ENCODE measurements around the gene PITPNM3. TPM values are rescaled to one million over a fixed set of nuclear protein-coding genes. Genes with fewer than 3 reads are reported as not detected.

The PITPNM3 gene
- total RNA-seq, 4 donors from 2014 or later: 12.7 to 51.6 (median 29.7) TPM

DNA sequence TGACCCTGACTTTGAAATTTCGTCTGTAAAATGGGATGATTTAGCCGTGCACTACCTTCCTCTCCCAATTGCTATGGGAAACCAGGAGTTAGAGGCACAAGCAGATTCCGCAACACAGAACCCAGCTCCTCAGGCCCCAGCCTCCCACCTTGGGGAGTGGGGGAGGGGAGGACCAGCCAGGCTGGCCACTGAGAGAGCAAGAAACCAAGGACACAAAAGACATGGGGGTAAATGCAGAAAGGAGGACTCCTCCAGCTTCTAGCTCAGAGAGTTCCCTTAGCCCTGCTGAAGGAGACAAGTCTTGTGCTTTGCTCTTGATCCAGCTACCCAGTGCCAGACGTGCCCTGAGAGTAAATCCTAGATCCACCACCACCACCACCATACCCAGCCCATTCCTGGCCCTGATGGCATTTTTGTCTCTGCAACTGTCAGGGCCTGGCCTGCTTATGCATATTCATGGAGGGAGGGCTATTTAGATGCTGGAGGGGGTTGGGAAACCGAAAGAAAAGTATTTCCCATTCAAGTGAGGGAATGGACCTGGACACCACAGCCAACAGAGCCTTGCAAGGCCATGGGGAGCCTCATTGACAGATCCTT, 25.9 kb downstream of the PITPNM3 start:
- WGBS, 2 donors (ENCODE audit: low coverage in 1 of 2): 79 to 96% methylated on average over 3 to 5 of the region's 5 CpGs
- in situ Hi-C loops (cut with MboI; ENCODE audit: low pct_ligation_motif_present in 1 of 4, low pct_unique_long_range_greater_than_20kb in 1 of 4, low sequenced_read_pairs in 3 of 4) (no loop called here), intact Hi-C loops (cut with DNase I; ENCODE audit: low total_unique reads) (no loop called here)
- Histone ChIP-seq H3K4me3 (no peak overlapping the region), H3K27ac (no peak overlapping the region), H3K27me3 (no peaks in the 10 kb centered on the region), H3K36me3 (no peaks in the 10 kb centered on the region), H3K9me3 (no peaks in the 10 kb centered on the region), H3K4me1 (no peaks in the 10 kb centered on the region)
- no peak for DNase-seq
- TF ChIP-seq, protein P1, sequence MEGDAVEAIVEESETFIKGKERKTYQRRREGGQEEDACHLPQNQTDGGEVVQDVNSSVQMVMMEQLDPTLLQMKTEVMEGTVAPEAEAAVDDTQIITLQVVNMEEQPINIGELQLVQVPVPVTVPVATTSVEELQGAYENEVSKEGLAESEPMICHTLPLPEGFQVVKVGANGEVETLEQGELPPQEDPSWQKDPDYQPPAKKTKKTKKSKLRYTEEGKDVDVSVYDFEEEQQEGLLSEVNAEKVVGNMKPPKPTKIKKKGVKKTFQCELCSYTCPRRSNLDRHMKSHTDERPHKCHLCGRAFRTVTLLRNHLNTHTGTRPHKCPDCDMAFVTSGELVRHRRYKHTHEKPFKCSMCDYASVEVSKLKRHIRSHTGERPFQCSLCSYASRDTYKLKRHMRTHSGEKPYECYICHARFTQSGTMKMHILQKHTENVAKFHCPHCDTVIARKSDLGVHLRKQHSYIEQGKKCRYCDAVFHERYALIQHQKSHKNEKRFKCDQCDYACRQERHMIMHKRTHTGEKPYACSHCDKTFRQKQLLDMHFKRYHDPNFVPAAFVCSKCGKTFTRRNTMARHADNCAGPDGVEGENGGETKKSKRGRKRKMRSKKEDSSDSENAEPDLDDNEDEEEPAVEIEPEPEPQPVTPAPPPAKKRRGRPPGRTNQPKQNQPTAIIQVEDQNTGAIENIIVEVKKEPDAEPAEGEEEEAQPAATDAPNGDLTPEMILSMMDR (IDR thresholded peaks at IDR 0.05): no peak
- TF ChIP-seq POLR2A (IDR thresholded peaks at IDR 0.05) (no peak), POLR2AphosphoS5 (IDR thresholded peaks at IDR 0.05) (no peak), EP300 (IDR thresholded peaks at IDR 0.05; ENCODE audit: low read depth) (no peak)

GRCh38 chr17:6528557-6528956, 27.8 kb downstream of the PITPNM3 start:
- DNase-seq: no peak
- in situ Hi-C loops (cut with MboI; ENCODE audit: low pct_ligation_motif_present in 1 of 4, low pct_unique_long_range_greater_than_20kb in 1 of 4, low sequenced_read_pairs in 3 of 4): no loop called here
- H3K27ac ChIP-seq: no peak overlapping the region
- no peak overlapping the region for H3K4me3 ChIP-seq
- 67 to 78% methylated on average over 1 to 3 of the region's 3 CpGs for WGBS, 2 donors (ENCODE audit: low coverage in 1 of 2)
- no peaks in the 10 kb centered on the region for H3K36me3 ChIP-seq
- no peaks in the 10 kb centered on the region for H3K4me1 ChIP-seq
- intact Hi-C loops (cut with DNase I; ENCODE audit: low total_unique reads): no loop called here
- H3K27me3 ChIP-seq: no peaks in the 10 kb centered on the region
- TF ChIP-seq, protein P1 (IDR thresholded peaks at IDR 0.05): no peak
- TF ChIP-seq POLR2A (IDR thresholded peaks at IDR 0.05): no peak
- no peak for TF ChIP-seq POLR2AphosphoS5 (IDR thresholded peaks at IDR 0.05)
- no peak for TF ChIP-seq EP300 (IDR thresholded peaks at IDR 0.05; ENCODE audit: low read depth)
- H3K9me3 ChIP-seq: no peaks in the 10 kb centered on the region

DNA sequence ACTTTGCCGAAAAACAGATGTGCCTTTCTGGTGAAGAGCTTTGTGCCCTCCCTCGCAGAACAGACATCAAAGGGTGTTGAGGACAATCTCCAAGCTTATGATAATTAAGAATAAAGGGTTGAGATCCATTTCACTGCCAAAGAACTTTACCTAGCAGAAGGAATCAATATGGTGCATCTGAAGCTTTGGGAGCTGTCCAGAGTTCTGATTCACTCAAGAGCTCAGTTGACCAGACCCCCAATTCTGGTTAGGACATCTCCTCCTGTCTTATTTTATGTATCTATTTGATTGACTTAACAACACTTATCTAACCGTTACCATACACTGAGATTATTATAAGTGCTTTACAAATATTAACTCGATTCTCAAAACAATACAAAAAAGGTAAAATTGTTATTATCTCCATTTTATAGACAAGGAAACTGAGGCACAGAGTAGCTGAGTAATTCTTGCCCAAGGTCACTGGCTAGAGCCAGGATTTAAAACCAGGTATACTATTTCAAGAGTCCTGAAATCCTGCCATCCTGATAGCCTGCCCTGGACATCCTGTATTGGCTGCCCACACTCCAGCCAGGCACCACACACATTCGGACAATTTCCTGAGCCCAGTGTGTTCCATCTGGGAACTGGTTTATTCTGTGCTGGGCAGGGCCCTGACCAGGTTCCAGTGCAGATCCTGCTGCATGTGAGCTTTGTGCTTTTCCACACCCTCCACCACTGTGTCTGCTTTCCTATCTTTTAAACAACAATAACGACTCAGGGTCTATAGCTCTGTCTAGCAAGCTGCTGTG, 29.8 kb downstream of the PITPNM3 start:
- Histone ChIP-seq H3K4me3 (no peak overlapping the region), H3K9me3 (no peaks in the 10 kb centered on the region), H3K36me3 (no peaks in the 10 kb centered on the region), H3K4me1 (no peaks in the 10 kb centered on the region), H3K27me3 (no peaks in the 10 kb centered on the region), H3K27ac (no peak overlapping the region)
- in situ Hi-C loops (cut with MboI; ENCODE audit: low pct_ligation_motif_present in 1 of 4, low pct_unique_long_range_greater_than_20kb in 1 of 4, low sequenced_read_pairs in 3 of 4) (no loop called here), intact Hi-C loops (cut with DNase I; ENCODE audit: low total_unique reads) (no loop called here)
- WGBS, 2 donors (ENCODE audit: low coverage in 1 of 2): 84 to 88% methylated on average over 5 to 6 of the region's 6 CpGs
- DNase-seq: no peak
- TF ChIP-seq, protein P1 (IDR thresholded peaks at IDR 0.05): no peak
- no peak for TF ChIP-seq EP300 (IDR thresholded peaks at IDR 0.05; ENCODE audit: low read depth)
- TF ChIP-seq POLR2A (IDR thresholded peaks at IDR 0.05): no peak
- no peak for TF ChIP-seq POLR2AphosphoS5 (IDR thresholded peaks at IDR 0.05)

GRCh38 chr17:6525731-6526130, 30.6 kb downstream of the PITPNM3 start:
- WGBS, 2 donors (ENCODE audit: low coverage in 1 of 2): 78 to 83% methylated on average over 2 of the region's 2 CpGs
- H3K4me1 ChIP-seq: no peaks in the 10 kb centered on the region
- in situ Hi-C loops (cut with MboI; ENCODE audit: low pct_ligation_motif_present in 1 of 4, low pct_unique_long_range_greater_than_20kb in 1 of 4, low sequenced_read_pairs in 3 of 4) (no loop called here), intact Hi-C loops (cut with DNase I; ENCODE audit: low total_unique reads) (no loop called here)
- no peaks in the 10 kb centered on the region for H3K36me3 ChIP-seq
- TF ChIP-seq EP300 (IDR thresholded peaks at IDR 0.05; ENCODE audit: low read depth): no peak
- no peak for TF ChIP-seq POLR2AphosphoS5 (IDR thresholded peaks at IDR 0.05)
- TF ChIP-seq POLR2A (IDR thresholded peaks at IDR 0.05): no peak
- TF ChIP-seq, protein P1 (IDR thresholded peaks at IDR 0.05): no peak
- no peak overlapping the region for H3K4me3 ChIP-seq
- H3K9me3 ChIP-seq: no peaks in the 10 kb centered on the region
- no peak for DNase-seq
- H3K27ac ChIP-seq: no peak overlapping the region
- H3K27me3 ChIP-seq: no peaks in the 10 kb centered on the region

Data from transverse colon (tissue), 4 donors.